AG09319 (cell line): ENCODE data around the gene C6orf136.

Experiments used
- DNase-seq: peaks from one replicate; pipeline ENCODE4 v3.0.0-alpha.2; 2010; ENCODE audit warnings: low read depth; ENCODE audit errors: extremely low read depth
- TF ChIP-seq, protein P1 (sequence below): IDR thresholded peaks from 2 replicates; pipeline ENCODE4 v1.5.1; 2011; ENCODE audit warnings: low read depth, mild to moderate bottlenecking, inconsistent platforms, low read length, moderate library complexity

Gene C6orf136

DNA sequence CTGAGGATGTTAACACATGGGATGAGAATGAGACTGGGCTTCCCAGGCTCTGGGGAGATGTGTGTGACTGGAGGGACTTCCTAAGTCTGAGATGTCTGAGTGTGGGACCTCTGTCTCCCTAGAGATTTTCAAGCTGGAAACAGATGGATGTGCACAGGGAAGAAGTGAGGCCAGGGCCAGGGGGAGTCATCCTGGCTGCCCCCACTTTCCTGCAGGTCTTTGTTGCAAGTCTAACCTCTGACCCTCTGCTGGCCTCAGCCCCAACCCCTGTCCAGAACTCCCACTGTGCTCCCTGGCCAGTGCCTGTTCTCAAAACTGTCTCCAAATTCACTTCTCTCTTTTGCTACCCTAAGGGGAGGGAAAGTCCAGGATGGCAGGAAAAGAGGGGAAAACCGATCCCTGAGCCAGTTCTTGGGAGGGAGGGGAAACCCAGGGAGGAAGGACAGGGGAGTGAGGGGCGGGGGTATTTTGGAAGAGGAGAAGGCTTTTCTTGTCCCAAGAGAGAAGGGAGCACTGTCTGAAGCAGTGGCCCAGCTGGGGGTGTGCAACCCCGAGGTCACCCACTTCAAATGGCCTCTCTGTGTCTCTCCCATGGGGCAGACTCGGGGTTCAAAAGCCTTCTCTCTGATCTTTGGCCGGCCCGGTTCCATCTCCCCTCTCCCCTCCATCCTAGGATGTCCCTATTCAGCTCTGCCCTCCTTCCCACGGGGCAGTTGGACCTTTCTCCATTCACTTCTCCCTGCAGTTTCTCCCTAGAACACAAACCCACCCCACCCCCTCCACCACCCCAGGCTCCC lies 36.4 kb downstream of the C6orf136 start:
- TF ChIP-seq, protein P1, sequence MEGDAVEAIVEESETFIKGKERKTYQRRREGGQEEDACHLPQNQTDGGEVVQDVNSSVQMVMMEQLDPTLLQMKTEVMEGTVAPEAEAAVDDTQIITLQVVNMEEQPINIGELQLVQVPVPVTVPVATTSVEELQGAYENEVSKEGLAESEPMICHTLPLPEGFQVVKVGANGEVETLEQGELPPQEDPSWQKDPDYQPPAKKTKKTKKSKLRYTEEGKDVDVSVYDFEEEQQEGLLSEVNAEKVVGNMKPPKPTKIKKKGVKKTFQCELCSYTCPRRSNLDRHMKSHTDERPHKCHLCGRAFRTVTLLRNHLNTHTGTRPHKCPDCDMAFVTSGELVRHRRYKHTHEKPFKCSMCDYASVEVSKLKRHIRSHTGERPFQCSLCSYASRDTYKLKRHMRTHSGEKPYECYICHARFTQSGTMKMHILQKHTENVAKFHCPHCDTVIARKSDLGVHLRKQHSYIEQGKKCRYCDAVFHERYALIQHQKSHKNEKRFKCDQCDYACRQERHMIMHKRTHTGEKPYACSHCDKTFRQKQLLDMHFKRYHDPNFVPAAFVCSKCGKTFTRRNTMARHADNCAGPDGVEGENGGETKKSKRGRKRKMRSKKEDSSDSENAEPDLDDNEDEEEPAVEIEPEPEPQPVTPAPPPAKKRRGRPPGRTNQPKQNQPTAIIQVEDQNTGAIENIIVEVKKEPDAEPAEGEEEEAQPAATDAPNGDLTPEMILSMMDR: no peak
- no peak for DNase-seq

DNA sequence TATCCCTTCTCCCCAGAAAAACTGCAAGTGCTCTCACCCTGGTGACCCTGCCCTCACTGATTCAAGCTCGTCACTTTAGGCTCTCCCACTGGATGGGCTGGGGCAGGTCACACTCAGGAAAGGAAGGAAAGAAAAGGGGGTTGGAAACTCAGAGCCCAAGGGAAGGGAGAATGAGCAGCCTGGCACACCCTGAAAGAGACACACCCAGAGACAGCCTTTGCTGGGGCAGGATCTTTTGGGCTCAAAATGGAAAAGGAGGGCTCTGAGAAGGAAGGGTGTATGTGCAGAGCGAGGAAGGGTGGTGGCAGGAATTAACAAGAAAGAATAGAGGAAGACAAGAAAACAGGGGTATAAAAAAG lies 37.0 kb downstream of the C6orf136 start:
- TF ChIP-seq, protein P1: no peak
- DNase-seq: no peak

DNA sequence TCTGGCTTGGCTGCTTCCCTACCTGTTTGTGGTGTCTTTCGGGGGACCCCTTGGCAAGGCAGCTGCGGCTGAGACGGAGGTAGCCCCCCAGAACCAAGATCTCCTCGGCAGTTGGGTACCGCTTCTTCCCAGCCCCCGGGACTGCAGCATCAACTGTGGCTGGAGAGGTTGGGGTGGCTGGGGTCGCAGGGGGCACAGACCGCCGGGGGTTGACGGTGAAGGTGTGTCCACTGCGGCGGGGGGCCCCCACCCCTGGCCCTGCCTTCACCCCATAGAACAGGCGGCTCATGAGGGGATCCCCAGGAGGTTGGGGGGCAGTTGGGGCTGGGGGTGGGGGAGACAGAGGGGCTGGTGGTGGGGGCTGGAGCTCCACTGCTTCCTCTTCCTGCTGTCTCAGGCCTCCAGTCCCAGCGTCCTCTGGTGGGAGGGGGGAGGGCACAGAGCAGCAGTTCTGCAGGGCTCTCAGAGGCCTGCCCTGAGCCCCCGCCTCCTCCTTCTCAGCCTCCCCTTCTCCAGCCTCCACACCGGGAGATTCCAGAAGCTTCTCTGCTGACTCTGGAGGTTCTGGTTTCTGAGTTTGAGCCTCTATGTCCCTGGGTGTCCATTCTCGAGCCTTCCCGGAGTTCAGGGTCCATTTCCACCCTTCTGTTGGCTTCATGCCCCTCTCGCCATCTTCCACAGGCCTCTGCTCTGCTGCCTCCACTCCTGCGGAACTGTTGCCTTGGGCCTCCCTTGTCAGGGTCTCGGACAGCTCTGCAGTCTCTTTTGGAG lies 37.6 kb downstream of the C6orf136 start:
- no peak for DNase-seq
- TF ChIP-seq, protein P1: no peak

DNA sequence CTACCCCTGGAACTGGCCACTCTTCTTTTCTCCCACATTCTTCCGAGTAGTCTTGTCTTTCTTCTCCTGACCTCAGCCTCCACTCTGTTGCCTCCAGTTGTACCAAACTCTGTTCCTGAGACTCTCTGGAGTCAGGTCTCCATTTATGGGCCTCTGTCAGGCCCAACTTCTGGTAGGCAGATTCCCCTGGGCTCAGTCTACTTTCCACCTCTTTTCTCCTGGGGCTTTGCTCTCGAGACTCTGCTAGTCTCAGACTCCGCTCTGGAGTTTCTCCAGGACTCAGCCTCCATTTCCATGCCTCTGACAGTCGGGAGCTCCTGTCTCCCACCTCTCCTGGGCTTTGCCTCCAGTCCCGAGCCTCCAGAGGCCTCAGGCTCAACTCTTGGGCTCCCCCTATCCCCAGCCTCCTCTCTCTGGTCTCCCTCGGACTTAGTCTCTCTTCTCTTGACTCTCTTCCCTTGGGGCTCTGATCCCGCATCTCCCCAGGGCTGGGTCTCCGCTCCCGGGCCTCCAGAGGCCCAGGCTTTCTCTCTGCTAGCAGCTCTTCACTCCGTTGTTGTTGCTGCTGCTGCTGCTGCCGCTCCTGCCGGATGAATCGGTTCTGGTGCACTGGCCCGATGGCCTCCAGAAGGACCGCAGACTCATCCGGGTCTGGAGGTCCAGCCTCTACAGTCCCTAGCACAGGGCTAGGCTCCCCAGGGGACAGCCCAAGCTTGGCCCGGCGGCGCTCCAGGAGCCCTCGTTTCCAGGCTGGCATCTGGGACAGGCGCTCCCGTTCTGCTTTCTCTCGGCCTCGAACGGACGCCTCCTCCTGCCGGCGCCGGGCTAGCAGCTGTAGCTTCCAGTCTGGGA lies 38.5 kb downstream of the C6orf136 start:
- TF ChIP-seq, protein P1: peak; percentile 21
- DNase-seq: no peak

DNA sequence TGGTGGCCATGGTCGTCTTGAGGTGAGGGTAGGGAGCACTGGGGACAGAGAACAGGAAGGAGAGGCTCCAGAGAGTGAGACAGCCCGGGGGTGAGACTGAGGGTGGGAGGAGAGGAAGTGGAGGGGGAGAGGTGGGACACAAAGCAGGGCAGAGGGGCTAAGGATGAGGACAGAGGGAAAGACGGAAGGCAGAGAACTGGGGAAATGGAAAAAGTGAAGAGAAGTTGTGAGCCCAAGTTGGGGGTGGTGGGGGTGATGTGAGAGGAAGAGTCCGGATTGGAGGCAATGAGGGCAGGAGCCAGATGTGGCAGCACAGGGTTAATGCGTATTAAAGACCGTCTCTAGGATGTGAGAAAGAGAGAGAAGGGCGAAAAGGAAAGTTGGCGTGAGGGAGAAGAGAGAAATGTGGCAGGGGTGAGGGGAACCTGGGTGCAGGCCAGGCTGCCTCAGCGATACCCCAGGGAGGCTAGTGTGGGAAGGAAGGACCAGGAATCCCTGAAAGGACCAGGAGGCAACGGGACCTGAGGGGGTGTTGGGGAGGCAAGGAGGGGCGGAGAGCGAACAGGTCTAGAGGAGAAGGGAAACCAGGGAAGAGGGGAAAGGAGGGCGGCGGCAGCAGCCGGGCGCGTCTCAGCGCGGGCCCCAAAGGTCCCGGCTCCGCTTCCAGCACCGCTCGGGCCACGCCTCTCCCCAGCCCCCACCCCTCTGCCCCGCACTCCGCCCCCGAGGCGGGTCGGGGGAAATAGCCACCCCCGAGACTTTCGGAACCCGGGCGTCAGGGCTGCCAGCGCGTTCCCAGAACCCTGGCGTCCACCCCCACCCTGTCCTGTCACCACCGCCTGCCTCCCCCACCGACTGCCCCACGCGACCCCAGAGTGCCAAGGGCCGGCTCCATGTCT lies 39.3 kb downstream of the C6orf136 start, which contains the start of gene PPP1R18:
TSS of gene PPP1R18 (minus strand) at position 637 of the 899 bp plus-strand sequence. CDS start at position 10, 627 bp downstream.
- DNase-seq: no peak
- TF ChIP-seq, protein P1: no peak

DNA sequence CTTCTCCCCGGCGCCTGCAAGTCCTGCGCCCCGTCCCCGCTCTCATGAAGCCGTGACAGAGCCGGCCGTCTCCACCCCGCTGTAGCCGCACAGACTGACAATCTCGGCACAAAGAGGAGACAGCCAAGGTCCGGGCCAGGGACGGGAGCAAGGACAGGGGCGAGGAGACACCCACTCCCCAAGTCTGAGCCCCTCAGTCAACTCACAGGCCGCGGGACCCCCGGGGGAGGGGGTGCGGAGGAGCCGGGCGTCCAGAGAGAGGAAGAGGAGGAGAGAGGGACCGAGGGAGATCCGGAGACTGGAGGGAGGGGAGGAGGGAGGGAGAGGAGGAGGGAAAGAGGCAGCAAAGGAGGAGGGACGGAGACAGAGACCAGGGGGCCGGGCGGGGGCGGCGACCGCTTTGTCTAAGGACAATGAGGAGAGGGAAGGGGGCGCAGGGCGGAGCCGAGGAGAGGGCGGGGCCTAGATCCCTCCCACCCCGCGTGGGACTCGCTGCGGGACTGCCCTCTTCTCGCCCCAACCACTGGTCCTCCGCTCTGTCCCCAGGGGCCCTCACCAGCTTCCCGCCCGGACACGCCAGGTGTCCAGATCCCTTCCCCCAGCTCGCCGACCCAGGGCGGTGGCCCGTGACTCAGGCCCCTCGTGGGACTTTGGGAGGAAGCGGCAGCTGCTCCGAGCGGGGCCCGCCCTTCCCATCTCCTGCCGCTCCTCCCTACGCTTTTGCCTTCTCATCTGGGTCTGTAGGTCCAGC lies 40.1 kb downstream of the C6orf136 start:
- TF ChIP-seq, protein P1: no peak
- DNase-seq: peak; percentile 95
